DOHH2 (cell line): Measurements from ENCODE around the gene USP16.
"Not testable (repeated sequence)": the region's sequence is repeated elsewhere in the genome, so short reads cannot be mapped to it uniquely, and the experiment has no call there.

Source experiments
- H3F3A ChIP-seq: fragments of 200-600 bp; sonication (generic), shearing (Covaris generic); 2 replicates; pipeline ENCODE4 v1.6.0; 2016; ENCODE audit warnings: antibody characterized with exemption, mild to moderate bottlenecking; ENCODE audit not compliant: control insufficient read depth, insufficient read depth
- H3K27ac ChIP-seq: fragments of 200-600 bp; sonication (generic); 2 replicates; pipeline ENCODE4 v1.5.1; 2014; ENCODE audit warnings: low read depth, mild to moderate bottlenecking, low read length, moderate library complexity
- H3K27me3 ChIP-seq: fragments of 200-600 bp; sonication (generic); 2 replicates; pipeline ENCODE4 v1.6.1; 2014; ENCODE audit warnings: mild to moderate bottlenecking, low read length, mixed read lengths; ENCODE audit not compliant: control insufficient read depth
- H3K36me3 ChIP-seq: fragments of 200-600 bp; sonication (generic); 2 replicates; pipeline ENCODE4 v1.6.1; 2014; ENCODE audit warnings: mild to moderate bottlenecking, low read length, moderate library complexity, mixed read lengths; ENCODE audit not compliant: control insufficient read depth
- H3K4me1 ChIP-seq: fragments of 200-600 bp; sonication (generic); 2 replicates; pipeline ENCODE4 v1.6.1; 2014; ENCODE audit warnings: mild to moderate bottlenecking, low read length, mixed read lengths; ENCODE audit not compliant: control insufficient read depth
- H3K4me2 ChIP-seq: fragments of 200-600 bp; sonication (generic); 2 replicates; pipeline ENCODE4 v1.6.0; 2014; ENCODE audit warnings: mild to moderate bottlenecking, low read length, moderate library complexity
- H3K4me3 ChIP-seq: fragments of 200-600 bp; sonication (generic); 2 replicates; pipeline ENCODE4 v1.5.1; 2014; ENCODE audit warnings: mild to moderate bottlenecking, low read length, mixed read lengths
- H3K79me2 ChIP-seq: fragments of 200-600 bp; sonication (generic); 2 replicates; pipeline ENCODE4 v1.6.1; 2014; ENCODE audit warnings: mild to moderate bottlenecking, low read length, mixed read lengths; ENCODE audit not compliant: control insufficient read depth
- H3K9me2 ChIP-seq: fragments of 200-600 bp; sonication (generic); replicated peaks from 2 replicates; pipeline ENCODE4 v1.6.1; 2014; ENCODE audit warnings: mild to moderate bottlenecking, low read length, mixed read lengths; ENCODE audit not compliant: control insufficient read depth
- H3K9me3 ChIP-seq: fragments of 200-600 bp; sonication (generic); 2 replicates; pipeline ENCODE4 v1.6.1; 2014; ENCODE audit warnings: antibody characterized with exemption, low read length, mixed read lengths; ENCODE audit not compliant: control insufficient read depth, insufficient read depth
- H4K20me1 ChIP-seq: fragments of 200-600 bp; sonication (generic); 2 replicates; pipeline ENCODE4 v1.6.0; 2014; ENCODE audit warnings: low read depth, mild to moderate bottlenecking, antibody characterized with exemption, low read length, moderate library complexity; ENCODE audit not compliant: control insufficient read depth, insufficient read depth
- CTCF ChIP-seq: fragments of 200-600 bp; sonication (generic); IDR thresholded peaks from one replicate; pipeline ENCODE4 v1.5.1; 2014; ENCODE audit warnings: antibody characterized with exemption, mild to moderate bottlenecking, low read depth, low read length; ENCODE audit not compliant: poor library complexity, severe bottlenecking
- EZH2phosphoT487 ChIP-seq: fragments of 200-600 bp; sonication (generic); IDR thresholded peaks from 2 replicates; pipeline ENCODE4 v1.6.1; 2017; ENCODE audit warnings: borderline replicate concordance, mild to moderate bottlenecking, antibody characterized with exemption, low read length, moderate library complexity, mixed read lengths

Gene USP16

GRCh38 chr21:29075706-29076466, 51.4 kb downstream of the USP16 start:
- peaks cover 9% of the 10 kb centered on the region for H3F3A ChIP-seq
- H3K4me2 ChIP-seq, result no peak overlapping the region
- peaks cover 11% of the 10 kb centered on the region; the same call in 1 of the 2 replicates for H3K9me3 ChIP-seq
- H3K4me3 ChIP-seq, result no peak overlapping the region
- no peak overlapping the region for H3K27ac ChIP-seq
- peaks cover 32% of the 10 kb centered on the region for H3K79me2 ChIP-seq
- no peaks in the 10 kb centered on the region for H3K9me2 ChIP-seq
- H4K20me1 ChIP-seq, result peaks cover 19% of the 10 kb centered on the region
- TF ChIP-seq EZH2phosphoT487 (no peak), CTCF (no peak)
- H3K36me3 ChIP-seq, result peaks cover 25% of the 10 kb centered on the region
- H3K27me3 ChIP-seq, result no peaks in the 10 kb centered on the region
- H3K4me1 ChIP-seq, result peaks cover 59% of the 10 kb centered on the region

GRCh38 chr21:29076731-29077640, 52.5 kb downstream of the USP16 start:
- not testable (repeated sequence) for H3F3A ChIP-seq, H4K20me1 ChIP-seq, H3K9me2 ChIP-seq, H3K27me3 ChIP-seq
- H3K27ac ChIP-seq, result peak overlapping the region; percentile 39
- peak overlapping the region; percentile 40 for H3K4me2 ChIP-seq
- H3K36me3 ChIP-seq, result peaks cover 14% of the 10 kb centered on the region
- peaks cover 21% of the 10 kb centered on the region for H3K79me2 ChIP-seq
- peaks cover 48% of the 10 kb centered on the region for H3K4me1 ChIP-seq
- H3K4me3 ChIP-seq, result peak overlapping the region; percentile 59
- peaks cover 11% of the 10 kb centered on the region; the same call in 1 of the 2 replicates for H3K9me3 ChIP-seq

- Histone ChIP-seq H3K9me2 (no peaks in the 10 kb centered on the region), H4K20me1 (peaks cover 2% of the 10 kb centered on the region), H3K4me3 (peak overlapping the region; percentile 59), H3K4me1 (peaks cover 44% of the 10 kb centered on the region), H3F3A (peaks cover 9% of the 10 kb centered on the region), H3K27me3 (no peaks in the 10 kb centered on the region), H3K36me3 (peaks cover 7% of the 10 kb centered on the region), H3K79me2 (peaks cover 14% of the 10 kb centered on the region), H3K9me3 (peaks cover 11% of the 10 kb centered on the region; the same call in 1 of the 2 replicates), H3K4me2 (peak overlapping the region; percentile 40), H3K27ac (peak overlapping the region; percentile 39)
- TF ChIP-seq EZH2phosphoT487 (no peak), CTCF (no peak)
These were observed 53.2 kb downstream of the USP16 start for GRCh38 chr21:29077651-29078090.
